ENCODE measurements around the gene NTN4. TPM values are rescaled to one million over a fixed set of nuclear protein-coding genes. Genes with fewer than 3 reads are reported as not detected.

NTN4 gene
- total RNA-seq, 1 experiment from 2014 or later = 0.17 TPM

- no peaks in the 10 kb centered on the region for H3K27me3 ChIP-seq (ENCODE audit: insufficient read depth, low read length)
- H3K4me3 Mint-ChIP-seq = no peak overlapping the region
- peaks cover 2 to 6% of the 10 kb centered on the region in 2 experiments; a peak in 4 of 5 replicates for H3K9me3 Mint-ChIP-seq
- no peak overlapping the region for H3K18ac ChIP-seq (ENCODE audit: insufficient read length, low read depth, low read length)
- no peak overlapping the region for H2BK120ac ChIP-seq (ENCODE audit: low read depth, low read length, poor library complexity, severe bottlenecking)
- no peak overlapping the region for H2AK5ac ChIP-seq (ENCODE audit: insufficient read length, low read length)
- no peak overlapping the region for H3K27ac ChIP-seq (ENCODE audit: insufficient read length, low read depth, low read length)
- WGBS (ENCODE audit: extremely low coverage, insufficient read length, low lambda C conversion rate) = no CpG with 5 or more reads among the region's 1 CpG
- no peak overlapping the region for H3K4ac ChIP-seq (ENCODE audit: low read depth, low read length)
- H3K27ac Mint-ChIP-seq = no peak overlapping the region
- no peak overlapping the region for H3K14ac ChIP-seq (ENCODE audit: insufficient read depth, low read length)
- peaks cover 0 to 10% (median 0%) of the 10 kb centered on the region in 3 experiments; a peak in 4 of 7 replicates for H3K36me3 Mint-ChIP-seq (ENCODE audit: insufficient read depth in 1 of 3, low read depth in 3 of 3)
- H3K56ac ChIP-seq (ENCODE audit: insufficient read length, low read depth, low read length) = no peak overlapping the region
- no peaks in the 10 kb centered on the region for H3K27me3 Mint-ChIP-seq (ENCODE audit: low read depth)
- no peak overlapping the region for H4K91ac ChIP-seq (ENCODE audit: insufficient read length, low read depth, low read length)
- no peak overlapping the region for H2BK5ac ChIP-seq (ENCODE audit: insufficient read length, low read length)
- no peak overlapping the region for H2AFZ ChIP-seq (ENCODE audit: low read length)
- H3T11ph ChIP-seq (ENCODE audit: low read length) = no peak overlapping the region
- no peak overlapping the region for H4K5ac ChIP-seq (ENCODE audit: insufficient read length, low read depth, low read length)
- H3K23me2 ChIP-seq (ENCODE audit: insufficient read length, low read depth, low read length, poor library complexity, severe bottlenecking) = no peaks in the 10 kb centered on the region
- no peak overlapping the region for H4K8ac ChIP-seq (replicated peaks; ENCODE audit: insufficient read length, low read depth, low read length)
- no peaks in the 10 kb centered on the region for H3K79me2 ChIP-seq (ENCODE audit: insufficient read depth, low read length)
- H3K4me2 ChIP-seq (ENCODE audit: insufficient read depth, insufficient read length, low read length) = no peak overlapping the region
- no peak overlapping the region for H2BK20ac ChIP-seq (ENCODE audit: low read depth, low read length, poor library complexity, severe bottlenecking)
- no peaks in the 10 kb centered on the region for H3K9me3 ChIP-seq (ENCODE audit: control insufficient read depth, low read depth, low read length)
- no peak overlapping the region for H3K23ac ChIP-seq (ENCODE audit: insufficient read length, low read depth, low read length)
- H3K4me1 ChIP-seq (ENCODE audit: insufficient read depth, low read length) = no peaks in the 10 kb centered on the region
- H2BK15ac ChIP-seq (ENCODE audit: low read depth, low read length) = no peak overlapping the region
- no peak overlapping the region for H2BK12ac ChIP-seq (ENCODE audit: insufficient read length, low read depth, low read length)
- H3K4me1 Mint-ChIP-seq = no peaks in the 10 kb centered on the region
- TF ChIP-seq CTCF (conservative IDR thresholded peaks at IDR 0.05) = no peak
- no peak for DNase-seq
- H3K9ac ChIP-seq (ENCODE audit: extremely low read depth, insufficient read length, low read length) = no peak overlapping the region
- no peaks in the 10 kb centered on the region for H4K20me1 ChIP-seq (ENCODE audit: control insufficient read depth, insufficient read depth, insufficient read length)
- H3K79me1 ChIP-seq (ENCODE audit: insufficient read depth, low read depth, low read length, poor library complexity, severe bottlenecking) = no peaks in the 10 kb centered on the region
These were observed 49.8 kb downstream of the NTN4 start for GRCh38 chr12:95740751-95741150.
